ENCODE results near the gene RGS7.

DNA sequence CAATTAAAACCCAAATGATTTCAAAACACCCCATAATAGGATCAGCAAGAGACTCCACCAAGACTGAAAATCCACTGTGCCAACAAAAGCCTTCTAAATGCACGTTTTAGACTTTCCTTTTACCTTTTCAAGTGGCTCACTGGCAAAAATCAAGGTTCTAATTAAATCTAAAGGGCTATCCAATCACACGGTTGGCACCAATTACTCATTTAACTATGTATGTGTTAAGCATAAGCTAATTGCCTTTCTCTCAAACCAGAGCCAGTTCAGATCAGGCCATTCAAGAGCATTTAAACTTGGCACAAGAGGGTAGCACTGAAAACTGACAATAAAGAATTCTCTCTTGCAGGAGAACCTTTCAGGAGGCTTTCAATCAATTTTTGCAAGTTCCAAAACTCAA lies 139.5 kb downstream of the RGS7 start:
- TF ChIP-seq, protein P1, sequence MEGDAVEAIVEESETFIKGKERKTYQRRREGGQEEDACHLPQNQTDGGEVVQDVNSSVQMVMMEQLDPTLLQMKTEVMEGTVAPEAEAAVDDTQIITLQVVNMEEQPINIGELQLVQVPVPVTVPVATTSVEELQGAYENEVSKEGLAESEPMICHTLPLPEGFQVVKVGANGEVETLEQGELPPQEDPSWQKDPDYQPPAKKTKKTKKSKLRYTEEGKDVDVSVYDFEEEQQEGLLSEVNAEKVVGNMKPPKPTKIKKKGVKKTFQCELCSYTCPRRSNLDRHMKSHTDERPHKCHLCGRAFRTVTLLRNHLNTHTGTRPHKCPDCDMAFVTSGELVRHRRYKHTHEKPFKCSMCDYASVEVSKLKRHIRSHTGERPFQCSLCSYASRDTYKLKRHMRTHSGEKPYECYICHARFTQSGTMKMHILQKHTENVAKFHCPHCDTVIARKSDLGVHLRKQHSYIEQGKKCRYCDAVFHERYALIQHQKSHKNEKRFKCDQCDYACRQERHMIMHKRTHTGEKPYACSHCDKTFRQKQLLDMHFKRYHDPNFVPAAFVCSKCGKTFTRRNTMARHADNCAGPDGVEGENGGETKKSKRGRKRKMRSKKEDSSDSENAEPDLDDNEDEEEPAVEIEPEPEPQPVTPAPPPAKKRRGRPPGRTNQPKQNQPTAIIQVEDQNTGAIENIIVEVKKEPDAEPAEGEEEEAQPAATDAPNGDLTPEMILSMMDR (IDR thresholded peaks at IDR 0.05), result no peak
- TF ChIP-seq, protein P2, sequence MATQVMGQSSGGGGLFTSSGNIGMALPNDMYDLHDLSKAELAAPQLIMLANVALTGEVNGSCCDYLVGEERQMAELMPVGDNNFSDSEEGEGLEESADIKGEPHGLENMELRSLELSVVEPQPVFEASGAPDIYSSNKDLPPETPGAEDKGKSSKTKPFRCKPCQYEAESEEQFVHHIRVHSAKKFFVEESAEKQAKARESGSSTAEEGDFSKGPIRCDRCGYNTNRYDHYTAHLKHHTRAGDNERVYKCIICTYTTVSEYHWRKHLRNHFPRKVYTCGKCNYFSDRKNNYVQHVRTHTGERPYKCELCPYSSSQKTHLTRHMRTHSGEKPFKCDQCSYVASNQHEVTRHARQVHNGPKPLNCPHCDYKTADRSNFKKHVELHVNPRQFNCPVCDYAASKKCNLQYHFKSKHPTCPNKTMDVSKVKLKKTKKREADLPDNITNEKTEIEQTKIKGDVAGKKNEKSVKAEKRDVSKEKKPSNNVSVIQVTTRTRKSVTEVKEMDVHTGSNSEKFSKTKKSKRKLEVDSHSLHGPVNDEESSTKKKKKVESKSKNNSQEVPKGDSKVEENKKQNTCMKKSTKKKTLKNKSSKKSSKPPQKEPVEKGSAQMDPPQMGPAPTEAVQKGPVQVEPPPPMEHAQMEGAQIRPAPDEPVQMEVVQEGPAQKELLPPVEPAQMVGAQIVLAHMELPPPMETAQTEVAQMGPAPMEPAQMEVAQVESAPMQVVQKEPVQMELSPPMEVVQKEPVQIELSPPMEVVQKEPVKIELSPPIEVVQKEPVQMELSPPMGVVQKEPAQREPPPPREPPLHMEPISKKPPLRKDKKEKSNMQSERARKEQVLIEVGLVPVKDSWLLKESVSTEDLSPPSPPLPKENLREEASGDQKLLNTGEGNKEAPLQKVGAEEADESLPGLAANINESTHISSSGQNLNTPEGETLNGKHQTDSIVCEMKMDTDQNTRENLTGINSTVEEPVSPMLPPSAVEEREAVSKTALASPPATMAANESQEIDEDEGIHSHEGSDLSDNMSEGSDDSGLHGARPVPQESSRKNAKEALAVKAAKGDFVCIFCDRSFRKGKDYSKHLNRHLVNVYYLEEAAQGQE (IDR thresholded peaks at IDR 0.05; ENCODE audit: insufficient read depth in 1 of 2, low read depth in 2 of 2, low read length in 1 of 2), result no peak
